KMS-11 (cell line): ENCODE results near the gene SLC22A12.

Experiments
- H2AFZ ChIP-seq: fragments of 200-600 bp; sonication (generic); 2 replicates; pipeline ENCODE4 v1.6.1; 2016; ENCODE audit warnings: antibody characterized with exemption, mixed run types, low read depth
- H3K27ac ChIP-seq: fragments of 200-600 bp; sonication (generic); 2 replicates; pipeline ENCODE4 v1.6.1; 2016; ENCODE audit warnings: mild to moderate bottlenecking, mixed run types
- H3K27me3 ChIP-seq: fragments of 200-600 bp; sonication (generic); 2 replicates; pipeline ENCODE4 v1.6.1; 2017; ENCODE audit warnings: mild to moderate bottlenecking, low read depth, mixed run types, moderate library complexity; ENCODE audit not compliant: insufficient read depth
- H3K36me3 ChIP-seq: fragments of 200-600 bp; sonication (generic); 2 replicates; pipeline ENCODE4 v1.6.1; 2017; ENCODE audit warnings: mild to moderate bottlenecking, mixed run types; ENCODE audit not compliant: insufficient read depth
- H3K4me1 ChIP-seq: fragments of 200-600 bp; sonication (generic); 2 replicates; pipeline ENCODE4 v1.6.1; 2016; ENCODE audit warnings: mild to moderate bottlenecking, low read depth, mixed run types; ENCODE audit not compliant: poor library complexity, severe bottlenecking
- H3K4me2 ChIP-seq: fragments of 200-600 bp; sonication (generic); 2 replicates; pipeline ENCODE4 v1.7.0; 2016; ENCODE audit warnings: mild to moderate bottlenecking, mixed run types
- H3K4me3 ChIP-seq: fragments of 200-600 bp; sonication (generic); IDR thresholded peaks from 2 replicates; pipeline ENCODE4 v1.6.1; 2017; ENCODE audit warnings: low read depth, low read length, mixed read lengths; ENCODE audit not compliant: insufficient read depth
- H3K79me2 ChIP-seq: fragments of 200-600 bp; sonication (generic); 2 replicates; pipeline ENCODE4 v1.6.1; 2016; ENCODE audit warnings: low read depth, mixed run types; ENCODE audit not compliant: insufficient read depth
- H3K9ac ChIP-seq: fragments of 200-600 bp; sonication (generic); 2 replicates; pipeline ENCODE4 v1.6.1; 2016; ENCODE audit warnings: mild to moderate bottlenecking, mixed run types
- H4K20me1 ChIP-seq: fragments of 200-600 bp; sonication (generic); 2 replicates; pipeline ENCODE4 v1.6.1; 2016; ENCODE audit warnings: mild to moderate bottlenecking, mixed run types; ENCODE audit not compliant: insufficient read depth
- CTCF ChIP-seq: fragments of 200-600 bp; sonication (generic); conservative IDR thresholded peaks from 2 replicates; pipeline ENCODE4 v1.6.1; 2017; ENCODE audit warnings: low read depth, mild to moderate bottlenecking, antibody characterized with exemption, low read length, moderate library complexity, mixed read lengths

SLC22A12 gene

GRCh38 chr11:64610596-64610995, 19.6 kb downstream of the SLC22A12 start:
- no peaks in the 10 kb centered on the region for H4K20me1 ChIP-seq
- H2AFZ ChIP-seq, result no peak overlapping the region
- H3K27ac ChIP-seq, result no peak overlapping the region
- no peak overlapping the region for H3K9ac ChIP-seq
- peaks cover 52% of the 10 kb centered on the region for H3K27me3 ChIP-seq
- no peaks in the 10 kb centered on the region for H3K36me3 ChIP-seq
- H3K4me3 ChIP-seq, result no peak overlapping the region
- no peaks in the 10 kb centered on the region for H3K4me1 ChIP-seq
- TF ChIP-seq CTCF, result no peak
- no peak overlapping the region for H3K4me2 ChIP-seq
- no peaks in the 10 kb centered on the region for H3K79me2 ChIP-seq

GRCh38 chr11:64611176-64611575, 20.2 kb downstream of the SLC22A12 start:
- Histone ChIP-seq H3K9ac (no peak overlapping the region), H3K4me1 (no peaks in the 10 kb centered on the region), H2AFZ (no peak overlapping the region), H3K36me3 (no peaks in the 10 kb centered on the region), H4K20me1 (no peaks in the 10 kb centered on the region), H3K79me2 (no peaks in the 10 kb centered on the region), H3K4me3 (no peak overlapping the region), H3K4me2 (no peak overlapping the region), H3K27ac (no peak overlapping the region), H3K27me3 (peaks cover 46% of the 10 kb centered on the region)
- TF ChIP-seq CTCF, result no peak

- Histone ChIP-seq H4K20me1 (no peaks in the 10 kb centered on the region), H3K79me2 (no peaks in the 10 kb centered on the region), H3K27me3 (peaks cover 40% of the 10 kb centered on the region), H3K27ac (no peak overlapping the region), H3K36me3 (no peaks in the 10 kb centered on the region), H3K4me2 (no peak overlapping the region), H2AFZ (no peak overlapping the region), H3K4me3 (no peak overlapping the region), H3K4me1 (no peaks in the 10 kb centered on the region), H3K9ac (no peak overlapping the region)
- TF ChIP-seq CTCF, result no peak
These were observed 21.0 kb downstream of the SLC22A12 start for GRCh38 chr11:64611869-64612646.

GRCh38 chr11:64613648-64614047, 22.6 kb downstream of the SLC22A12 start:
- TF ChIP-seq CTCF, result no peak
- H3K9ac ChIP-seq, result no peak overlapping the region
- no peak overlapping the region for H3K27ac ChIP-seq
- peaks cover 27% of the 10 kb centered on the region; the same call in 1 of the 2 replicates for H3K27me3 ChIP-seq
- H4K20me1 ChIP-seq, result no peaks in the 10 kb centered on the region
- no peaks in the 10 kb centered on the region for H3K36me3 ChIP-seq
- H3K4me2 ChIP-seq, result no peak overlapping the region
- no peak overlapping the region for H3K4me3 ChIP-seq
- no peaks in the 10 kb centered on the region for H3K79me2 ChIP-seq
- H3K4me1 ChIP-seq, result no peaks in the 10 kb centered on the region
- H2AFZ ChIP-seq, result no peak overlapping the region
